Measurements from ENCODE around the gene TXNRD3.
A peak's percentile ranks its signal among the peaks of the same experiment; 100 is the strongest.

Gene TXNRD3

DNA sequence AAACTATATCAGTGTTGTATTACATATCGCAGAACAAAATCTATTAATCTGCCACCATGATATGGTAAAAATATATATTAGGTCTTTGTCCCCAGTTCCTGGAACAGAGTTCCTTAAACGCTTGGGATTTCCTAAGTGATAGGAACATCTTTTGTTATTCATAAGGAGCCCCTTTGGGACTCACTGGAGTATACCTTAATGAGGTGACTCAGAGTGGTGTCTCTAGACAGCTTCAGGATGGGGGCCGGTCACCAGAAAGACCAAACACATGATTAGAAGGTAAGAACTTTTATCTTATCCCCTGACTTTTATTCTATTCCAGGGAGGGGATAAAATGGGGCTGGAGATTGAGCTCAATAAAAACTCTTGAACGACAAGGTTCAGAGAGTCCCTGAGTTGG is 36.8 kb upstream of the TXNRD3 start:
- CTCF ChIA-PET = interaction anchor here (1.0 kb wide), 1 partner anchor 12 kb away, joined by 3 read pairs; no protein-coding TSS in a partner anchor
- POLR2A ChIA-PET = interaction anchor here (1.0 kb wide), 1 partner anchor 12 kb away, joined by 4 read pairs; the partner anchor contains the start of gene CHCHD6
- no peak for DNase-seq (ENCODE audit: extremely low spot score)
- no peak for TF ChIP-seq NFRKB (IDR thresholded peaks at IDR 0.05)
- TF ChIP-seq LEF1 (IDR thresholded peaks at IDR 0.05; ENCODE audit: borderline replicate concordance) = no peak
- TF ChIP-seq SP1 (IDR thresholded peaks at IDR 0.05) = no peak
- no peak for TF ChIP-seq L3MBTL2 (conservative IDR thresholded peaks at IDR 0.05)
- TF ChIP-seq PKNOX1 (IDR thresholded peaks at IDR 0.05) = no peak
- no peak for TF ChIP-seq ELF4 (IDR thresholded peaks at IDR 0.05)
- no peak for TF ChIP-seq SUZ12 (IDR thresholded peaks at IDR 0.05)
- TF ChIP-seq HDGF (IDR thresholded peaks at IDR 0.05; ENCODE audit: borderline replicate concordance) = no peak
- TF ChIP-seq ZNF384 (IDR thresholded peaks at IDR 0.05) = no peak
- TF ChIP-seq BHLHE40 (IDR thresholded peaks at IDR 0.05; ENCODE audit: borderline replicate concordance) = no peak
- no peak for TF ChIP-seq FOXA1 (IDR thresholded peaks at IDR 0.05)
- no peak for TF ChIP-seq TARDBP (IDR thresholded peaks at IDR 0.05)
- TF ChIP-seq ARNT (IDR thresholded peaks at IDR 0.05) = no peak
- no peak for TF ChIP-seq CTBP1 (IDR thresholded peaks at IDR 0.05; ENCODE audit: borderline replicate concordance)
- TF ChIP-seq FOXK2 (IDR thresholded peaks at IDR 0.05) = no peak
- TF ChIP-seq FOXM1 (IDR thresholded peaks at IDR 0.05; ENCODE audit: borderline replicate concordance) = no peak

DNA sequence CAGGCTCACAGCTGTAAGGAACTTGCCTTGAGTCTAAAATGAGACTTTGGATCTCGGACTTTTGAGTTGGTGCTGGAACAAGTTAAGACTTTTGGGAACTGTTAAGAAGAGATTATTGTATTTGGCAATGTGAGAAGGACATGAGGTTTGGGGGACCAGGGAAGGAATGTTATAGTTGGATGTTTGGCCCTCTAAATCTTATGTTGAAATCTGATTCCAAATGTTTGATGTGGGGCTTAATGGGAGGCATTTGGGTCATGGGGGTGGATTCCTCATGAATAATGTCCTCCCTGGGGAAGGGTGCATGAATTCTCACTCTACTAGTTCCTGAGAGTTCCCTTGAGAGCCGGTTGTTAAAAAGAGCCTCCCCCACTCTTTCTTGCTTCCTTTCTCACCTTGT is 30.6 kb upstream of the TXNRD3 start:
- POLR2A ChIA-PET = no interaction called here
- no peak for TF ChIP-seq ELF4 (IDR thresholded peaks at IDR 0.05)
- no peak for TF ChIP-seq NFRKB (IDR thresholded peaks at IDR 0.05)
- no peak for TF ChIP-seq ARNT (IDR thresholded peaks at IDR 0.05)
- no peak for TF ChIP-seq L3MBTL2 (conservative IDR thresholded peaks at IDR 0.05)
- no peak for TF ChIP-seq CTBP1 (IDR thresholded peaks at IDR 0.05; ENCODE audit: borderline replicate concordance)
- no peak for TF ChIP-seq FOXK2 (IDR thresholded peaks at IDR 0.05)
- TF ChIP-seq TARDBP (IDR thresholded peaks at IDR 0.05) = no peak
- no peak for TF ChIP-seq LEF1 (IDR thresholded peaks at IDR 0.05; ENCODE audit: borderline replicate concordance)
- TF ChIP-seq SUZ12 (IDR thresholded peaks at IDR 0.05) = no peak
- TF ChIP-seq HDGF (IDR thresholded peaks at IDR 0.05; ENCODE audit: borderline replicate concordance) = no peak
- no peak for TF ChIP-seq BHLHE40 (IDR thresholded peaks at IDR 0.05; ENCODE audit: borderline replicate concordance)
- TF ChIP-seq SP1 (IDR thresholded peaks at IDR 0.05) = no peak
- DNase-seq (ENCODE audit: extremely low spot score) = no peak
- CTCF ChIA-PET = no interaction called here

- POLR2A ChIA-PET = no interaction called here
- TF ChIP-seq PKNOX1 (IDR thresholded peaks at IDR 0.05) = no peak
- no peak for TF ChIP-seq FOXA1 (IDR thresholded peaks at IDR 0.05)
- TF ChIP-seq ARNT (IDR thresholded peaks at IDR 0.05) = no peak
- TF ChIP-seq ZNF384 (IDR thresholded peaks at IDR 0.05) = no peak
- no peak for TF ChIP-seq ELF4 (IDR thresholded peaks at IDR 0.05)
- DNase-seq (ENCODE audit: extremely low spot score) = no peak
- CTCF ChIA-PET = no interaction called here
Measured at GRCh38 chr3:126685021-126685420, 30.1 kb upstream of the TXNRD3 start.

GRCh38 chr3:126684218-126684751 is 29.4 kb upstream of the TXNRD3 start:
- no peak for TF ChIP-seq CTBP1 (IDR thresholded peaks at IDR 0.05; ENCODE audit: borderline replicate concordance)
- TF ChIP-seq SUZ12 (IDR thresholded peaks at IDR 0.05) = no peak
- no peak for TF ChIP-seq SP1 (IDR thresholded peaks at IDR 0.05)
- TF ChIP-seq TARDBP (IDR thresholded peaks at IDR 0.05) = no peak
- peak; percentile 70 for TF ChIP-seq ZNF384 (IDR thresholded peaks at IDR 0.05)
- TF ChIP-seq LEF1 (IDR thresholded peaks at IDR 0.05; ENCODE audit: borderline replicate concordance) = no peak
- TF ChIP-seq HDGF (IDR thresholded peaks at IDR 0.05; ENCODE audit: borderline replicate concordance) = no peak
- POLR2A ChIA-PET = no interaction called here
- CTCF ChIA-PET = no interaction called here
- no peak for DNase-seq (ENCODE audit: extremely low spot score)

DNA sequence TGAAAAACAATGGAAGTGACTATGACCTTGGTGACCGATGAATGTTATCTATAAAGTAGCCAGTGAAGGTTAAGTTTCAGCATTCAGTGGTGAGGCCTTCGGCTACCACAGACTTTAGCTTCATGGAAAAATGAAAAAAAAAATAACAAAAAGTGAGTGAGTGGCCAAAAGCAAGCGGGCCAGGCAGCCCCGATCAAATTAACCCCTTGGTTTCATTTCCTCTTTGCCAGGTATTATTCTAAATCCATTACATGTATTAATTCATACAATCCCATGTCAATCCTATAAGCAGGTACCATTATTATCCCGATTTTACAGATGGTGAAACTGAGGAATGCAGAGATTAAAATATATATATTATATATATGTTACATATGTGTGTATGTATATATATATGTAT is 28.1 kb upstream of the TXNRD3 start:
- CTCF ChIA-PET = no interaction called here
- no peak for DNase-seq (ENCODE audit: extremely low spot score)
- POLR2A ChIA-PET = no interaction called here

GRCh38 chr3:126682009-126682408 is 27.1 kb upstream of the TXNRD3 start:
- no peak for DNase-seq (ENCODE audit: extremely low spot score)
- TF ChIP-seq CTBP1 (IDR thresholded peaks at IDR 0.05; ENCODE audit: borderline replicate concordance) (no peak), SP1 (IDR thresholded peaks at IDR 0.05) (no peak), LEF1 (IDR thresholded peaks at IDR 0.05; ENCODE audit: borderline replicate concordance) (no peak), FOXA1 (IDR thresholded peaks at IDR 0.05) (no peak), ARNT (IDR thresholded peaks at IDR 0.05) (no peak), PKNOX1 (IDR thresholded peaks at IDR 0.05) (no peak), FOXK2 (IDR thresholded peaks at IDR 0.05) (no peak), SUZ12 (IDR thresholded peaks at IDR 0.05) (no peak), BHLHE40 (IDR thresholded peaks at IDR 0.05; ENCODE audit: borderline replicate concordance) (no peak), ZNF384 (IDR thresholded peaks at IDR 0.05) (no peak), NFRKB (IDR thresholded peaks at IDR 0.05) (no peak), L3MBTL2 (conservative IDR thresholded peaks at IDR 0.05) (no peak), HDGF (IDR thresholded peaks at IDR 0.05; ENCODE audit: borderline replicate concordance) (no peak), FOXM1 (IDR thresholded peaks at IDR 0.05; ENCODE audit: borderline replicate concordance) (no peak), ELF4 (IDR thresholded peaks at IDR 0.05) (no peak), TARDBP (IDR thresholded peaks at IDR 0.05) (no peak)
- CTCF ChIA-PET = no interaction called here
- POLR2A ChIA-PET = no interaction called here

More for the DNA sequence above, 28.1 kb upstream of the TXNRD3 start:
- TF ChIP-seq LEF1 (IDR thresholded peaks at IDR 0.05; ENCODE audit: borderline replicate concordance) = no peak
- TF ChIP-seq NFRKB (IDR thresholded peaks at IDR 0.05) = no peak
- TF ChIP-seq FOXM1 (IDR thresholded peaks at IDR 0.05; ENCODE audit: borderline replicate concordance) = no peak
- TF ChIP-seq PKNOX1 (IDR thresholded peaks at IDR 0.05) = no peak
- TF ChIP-seq CTBP1 (IDR thresholded peaks at IDR 0.05; ENCODE audit: borderline replicate concordance) = no peak
- no peak for TF ChIP-seq TARDBP (IDR thresholded peaks at IDR 0.05)
- TF ChIP-seq HDGF (IDR thresholded peaks at IDR 0.05; ENCODE audit: borderline replicate concordance) = no peak
- no peak for TF ChIP-seq FOXK2 (IDR thresholded peaks at IDR 0.05)
- TF ChIP-seq L3MBTL2 (conservative IDR thresholded peaks at IDR 0.05) = no peak
- no peak for TF ChIP-seq ELF4 (IDR thresholded peaks at IDR 0.05)
- no peak for TF ChIP-seq ARNT (IDR thresholded peaks at IDR 0.05)
- TF ChIP-seq SUZ12 (IDR thresholded peaks at IDR 0.05) = no peak
